ENCODE results near the gene SCPEP1. TPM values are rescaled to one million over a fixed set of nuclear protein-coding genes. Genes with fewer than 3 reads are reported as not detected.

The SCPEP1 gene
- total and polyA plus RNA-seq, 10 of the 15 experiments (the other 5 are each of a cell fraction or from before 2014, with no cell fraction given): 31.2 to 80.2 (median 40.7) TPM

DNA sequence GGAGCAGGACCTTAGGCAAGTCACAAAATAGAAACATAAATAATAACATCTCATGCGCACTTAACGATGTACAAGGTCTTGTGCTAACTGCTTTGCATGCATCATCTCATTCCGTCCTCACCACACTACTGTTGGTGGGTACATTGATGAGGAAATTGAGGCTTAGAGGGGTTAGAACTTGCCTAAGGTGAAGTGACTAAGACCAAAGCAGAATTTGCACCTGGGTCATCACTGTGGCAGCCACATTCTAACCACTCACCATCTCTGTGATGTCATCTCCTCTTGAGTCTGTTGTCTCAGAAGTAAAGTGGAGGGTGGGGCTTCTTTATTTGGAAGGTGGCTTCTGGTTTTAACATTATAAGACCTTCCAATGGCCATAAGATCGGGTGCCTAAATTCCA is 43.7 kb upstream of the SCPEP1 start:
- CTCF ChIA-PET: interaction anchor here (4.1 kb wide), 1 partner anchor 114 kb away, joined by 19 read pairs; no protein-coding TSS in a partner anchor
- H3K79me2 ChIP-seq (ENCODE audit: control insufficient read depth, insufficient read depth, low read length): no peaks in the 10 kb centered on the region
- H3K9me3 ChIP-seq (replicated peaks; ENCODE audit: control insufficient read depth, insufficient read depth, low read length): peaks cover 2% of the 10 kb centered on the region; the same call in 2 of the 3 replicates
- no peak overlapping the region for H2AFZ ChIP-seq (ENCODE audit: control insufficient read depth, low read depth, low read length)
- DNase-seq (ENCODE audit: low read depth, low spot score) (no peak), ATAC-seq (no peak), FAIRE-seq (no peak)
- H3K27ac ChIP-seq (ENCODE audit: control insufficient read depth, insufficient read depth): no peak overlapping the region
- H3K4me2 ChIP-seq (ENCODE audit: control insufficient read depth, insufficient read depth): no peak overlapping the region
- peaks cover 0 to 10% of the 10 kb centered on the region in 2 experiments; a peak in 1 of 4 replicates for H3K36me3 ChIP-seq (ENCODE audit: control insufficient read depth in 2 of 2, insufficient read depth in 2 of 2, low read length in 1 of 2)
- TF ChIP-seq EGR1 (IDR thresholded peaks at IDR 0.05; ENCODE audit: borderline replicate concordance in 1 of 2, low read depth in 2 of 2, low read length in 2 of 2) (no peak), BRCA1 (IDR thresholded peaks at IDR 0.05; ENCODE audit: low read depth, low read length) (no peak), TCF12 (IDR thresholded peaks at IDR 0.05; ENCODE audit: low read depth, low read length) (no peak), SMAD1 (IDR thresholded peaks at IDR 0.05; ENCODE audit: low read depth, partially characterized antibody) (no peak), ATF7 (IDR thresholded peaks at IDR 0.05; ENCODE audit: low read depth) (no peak), YY1 (IDR thresholded peaks at IDR 0.05; ENCODE audit: low read depth, low read length) (no peak), ESRRA (IDR thresholded peaks at IDR 0.05; ENCODE audit: low read length) (no peak), JUND (IDR thresholded peaks at IDR 0.05; ENCODE audit: low read depth, low read length) (no peak)
- TF ChIP-seq, protein P1, sequence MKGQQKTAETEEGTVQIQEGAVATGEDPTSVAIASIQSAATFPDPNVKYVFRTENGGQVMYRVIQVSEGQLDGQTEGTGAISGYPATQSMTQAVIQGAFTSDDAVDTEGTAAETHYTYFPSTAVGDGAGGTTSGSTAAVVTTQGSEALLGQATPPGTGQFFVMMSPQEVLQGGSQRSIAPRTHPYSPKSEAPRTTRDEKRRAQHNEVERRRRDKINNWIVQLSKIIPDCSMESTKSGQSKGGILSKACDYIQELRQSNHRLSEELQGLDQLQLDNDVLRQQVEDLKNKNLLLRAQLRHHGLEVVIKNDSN (IDR thresholded peaks at IDR 0.05; ENCODE audit: borderline replicate concordance, extremely low read length, insufficient read depth, low read depth, low read length): no peak
- TF ChIP-seq, protein P2, sequence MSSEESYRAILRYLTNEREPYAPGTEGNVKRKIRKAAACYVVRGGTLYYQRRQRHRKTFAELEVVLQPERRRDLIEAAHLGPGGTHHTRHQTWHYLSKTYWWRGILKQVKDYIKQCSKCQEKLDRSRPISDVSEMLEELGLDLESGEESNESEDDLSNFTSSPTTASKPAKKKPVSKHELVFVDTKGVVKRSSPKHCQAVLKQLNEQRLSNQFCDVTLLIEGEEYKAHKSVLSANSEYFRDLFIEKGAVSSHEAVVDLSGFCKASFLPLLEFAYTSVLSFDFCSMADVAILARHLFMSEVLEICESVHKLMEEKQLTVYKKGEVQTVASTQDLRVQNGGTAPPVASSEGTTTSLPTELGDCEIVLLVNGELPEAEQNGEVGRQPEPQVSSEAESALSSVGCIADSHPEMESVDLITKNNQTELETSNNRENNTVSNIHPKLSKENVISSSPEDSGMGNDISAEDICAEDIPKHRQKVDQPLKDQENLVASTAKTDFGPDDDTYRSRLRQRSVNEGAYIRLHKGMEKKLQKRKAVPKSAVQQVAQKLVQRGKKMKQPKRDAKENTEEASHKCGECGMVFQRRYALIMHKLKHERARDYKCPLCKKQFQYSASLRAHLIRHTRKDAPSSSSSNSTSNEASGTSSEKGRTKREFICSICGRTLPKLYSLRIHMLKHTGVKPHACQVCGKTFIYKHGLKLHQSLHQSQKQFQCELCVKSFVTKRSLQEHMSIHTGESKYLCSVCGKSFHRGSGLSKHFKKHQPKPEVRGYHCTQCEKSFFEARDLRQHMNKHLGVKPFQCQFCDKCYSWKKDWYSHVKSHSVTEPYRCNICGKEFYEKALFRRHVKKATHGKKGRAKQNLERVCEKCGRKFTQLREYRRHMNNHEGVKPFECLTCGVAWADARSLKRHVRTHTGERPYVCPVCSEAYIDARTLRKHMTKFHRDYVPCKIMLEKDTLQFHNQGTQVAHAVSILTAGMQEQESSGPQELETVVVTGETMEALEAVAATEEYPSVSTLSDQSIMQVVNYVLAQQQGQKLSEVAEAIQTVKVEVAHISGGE (CRISPR knock-in tag; IDR thresholded peaks at IDR 0.05): no peak
- TF ChIP-seq, protein P3, sequence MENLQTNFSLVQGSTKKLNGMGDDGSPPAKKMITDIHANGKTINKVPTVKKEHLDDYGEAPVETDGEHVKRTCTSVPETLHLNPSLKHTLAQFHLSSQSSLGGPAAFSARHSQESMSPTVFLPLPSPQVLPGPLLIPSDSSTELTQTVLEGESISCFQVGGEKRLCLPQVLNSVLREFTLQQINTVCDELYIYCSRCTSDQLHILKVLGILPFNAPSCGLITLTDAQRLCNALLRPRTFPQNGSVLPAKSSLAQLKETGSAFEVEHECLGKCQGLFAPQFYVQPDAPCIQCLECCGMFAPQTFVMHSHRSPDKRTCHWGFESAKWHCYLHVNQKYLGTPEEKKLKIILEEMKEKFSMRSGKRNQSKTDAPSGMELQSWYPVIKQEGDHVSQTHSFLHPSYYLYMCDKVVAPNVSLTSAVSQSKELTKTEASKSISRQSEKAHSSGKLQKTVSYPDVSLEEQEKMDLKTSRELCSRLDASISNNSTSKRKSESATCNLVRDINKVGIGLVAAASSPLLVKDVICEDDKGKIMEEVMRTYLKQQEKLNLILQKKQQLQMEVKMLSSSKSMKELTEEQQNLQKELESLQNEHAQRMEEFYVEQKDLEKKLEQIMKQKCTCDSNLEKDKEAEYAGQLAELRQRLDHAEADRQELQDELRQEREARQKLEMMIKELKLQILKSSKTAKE (IDR thresholded peaks at IDR 0.05; ENCODE audit: low read depth, poor library complexity, severe bottlenecking): no peak
- SMC1A ChIA-PET (ENCODE audit: uncharacterized antibody, unreplicated experiment): no interaction called here
- in situ Hi-C loops (cut with MboI): no loop called here
- H3K4me3 ChIP-seq: no peak overlapping the region
- H4K20me1 ChIP-seq (ENCODE audit: control insufficient read depth, insufficient read depth): no peaks in the 10 kb centered on the region
- no peak overlapping the region for H3K9ac ChIP-seq (ENCODE audit: control insufficient read depth, insufficient read depth, low read length)
- RAD21 ChIA-PET (ENCODE audit: unreplicated experiment): no interaction called here
- WGBS (ENCODE audit: insufficient coverage, insufficient replicate concordance, low lambda C conversion rate, missing lambda C conversion rate): 97% methylated on average over 4 of the region's 4 CpGs
- H3K27me3 ChIP-seq (replicated peaks in 1 of 2; ENCODE audit: control insufficient read depth in 2 of 2, insufficient read depth in 2 of 2, low read length in 1 of 2): no peaks in the 10 kb centered on the region
- no TSS peak for BruUV-seq (replicated peaks)
- H3K4me1 ChIP-seq (ENCODE audit: control insufficient read depth, insufficient read depth, low read length): no peaks in the 10 kb centered on the region
- intact Hi-C loops (cut with micrococcal nuclease; ENCODE audit: unreplicated experiment): no loop called here
- POLR2A ChIA-PET: no interaction called here
